HEK293 (cell line): Measurements from ENCODE around the gene VPS4A.

Source experiments
- CTCF ChIP-seq: fragments of 450-650 bp; formaldehyde crosslinking; IDR thresholded peaks from 2 replicates; pipeline ENCODE4 v1.5.1; 2016; ENCODE audit warnings: missing biosample characterization, missing genetic modification characterization
- SP2 ChIP-seq: fragments of 450-650 bp; formaldehyde crosslinking; IDR thresholded peaks from 2 replicates; pipeline ENCODE4 v1.5.1; 2016; ENCODE audit warnings: missing biosample characterization, missing genetic modification characterization
- ZBTB1 ChIP-seq: fragments of 450-650 bp; formaldehyde crosslinking; IDR thresholded peaks from 2 replicates; pipeline ENCODE4 v1.5.1; 2016; ENCODE audit warnings: missing biosample characterization, missing genetic modification characterization
- ZNF140 ChIP-seq: fragments of 450-650 bp; formaldehyde crosslinking; IDR thresholded peaks from 2 replicates; pipeline ENCODE4 v1.5.1; 2016; ENCODE audit warnings: missing biosample characterization, missing genetic modification characterization
- ZNF549 ChIP-seq: fragments of 450-650 bp; IDR thresholded peaks from 2 replicates; pipeline ENCODE4 v1.5.1; 2018; ENCODE audit warnings: missing biosample characterization, missing genetic modification characterization, mild to moderate bottlenecking, inconsistent platforms, moderate library complexity
- ZNF777 ChIP-seq: fragments of 450-650 bp; formaldehyde crosslinking; IDR thresholded peaks from 2 replicates; pipeline ENCODE4 v1.5.1; 2017; ENCODE audit warnings: missing biosample characterization, missing genetic modification characterization, borderline replicate concordance
- TF ChIP-seq, protein P1 (sequence below): fragments of 450-650 bp; formaldehyde crosslinking; optimal IDR thresholded peaks from 2 replicates; pipeline ENCODE3; 2016; ENCODE audit warnings: missing biosample characterization, mild to moderate bottlenecking, missing genetic modification characterization

DNA sequence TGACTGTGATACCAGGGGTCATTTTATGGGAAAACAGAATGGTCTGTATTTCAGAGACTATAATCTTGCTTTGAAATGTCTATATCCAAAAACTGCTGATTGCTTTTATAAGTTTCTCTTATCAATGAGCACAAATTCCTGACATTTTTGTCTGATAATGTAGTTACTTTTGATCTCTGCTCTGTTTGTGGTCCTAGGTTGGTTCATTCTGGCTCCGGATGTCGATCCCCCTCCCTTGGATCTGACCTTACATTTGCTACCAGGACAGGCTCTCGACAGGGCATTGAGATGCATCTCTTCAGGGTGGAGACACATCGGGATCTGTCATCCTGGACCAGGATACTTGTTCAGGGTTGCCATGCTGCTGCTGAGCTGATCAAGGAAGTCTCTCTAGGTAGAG lies 27.3 kb upstream of the VPS4A start:
- TF ChIP-seq ZNF777 (tag by site-specific recombination) = no peak
- no peak for TF ChIP-seq ZNF140
- no peak for TF ChIP-seq SP2 (tag by site-specific recombination)
- TF ChIP-seq, protein P1, sequence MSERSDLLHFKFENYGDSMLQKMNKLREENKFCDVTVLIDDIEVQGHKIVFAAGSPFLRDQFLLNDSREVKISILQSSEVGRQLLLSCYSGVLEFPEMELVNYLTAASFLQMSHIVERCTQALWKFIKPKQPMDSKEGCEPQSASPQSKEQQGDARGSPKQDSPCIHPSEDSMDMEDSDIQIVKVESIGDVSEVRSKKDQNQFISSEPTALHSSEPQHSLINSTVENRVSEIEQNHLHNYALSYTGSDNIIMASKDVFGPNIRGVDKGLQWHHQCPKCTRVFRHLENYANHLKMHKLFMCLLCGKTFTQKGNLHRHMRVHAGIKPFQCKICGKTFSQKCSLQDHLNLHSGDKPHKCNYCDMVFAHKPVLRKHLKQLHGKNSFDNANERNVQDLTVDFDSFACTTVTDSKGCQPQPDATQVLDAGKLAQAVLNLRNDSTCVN (tag by site-specific recombination) = no peak
- no peak for TF ChIP-seq CTCF (tag by site-specific recombination)
- TF ChIP-seq ZBTB1 (tag by site-specific recombination) = no peak
- TF ChIP-seq ZNF549 (tag by site-specific recombination) = no peak
